ENCODE results near the gene NTRK3.
"Not testable (repeated sequence)": the region's sequence is repeated elsewhere in the genome, so short reads cannot be mapped to it uniquely, and the experiment has no call there.

Gene NTRK3

DNA sequence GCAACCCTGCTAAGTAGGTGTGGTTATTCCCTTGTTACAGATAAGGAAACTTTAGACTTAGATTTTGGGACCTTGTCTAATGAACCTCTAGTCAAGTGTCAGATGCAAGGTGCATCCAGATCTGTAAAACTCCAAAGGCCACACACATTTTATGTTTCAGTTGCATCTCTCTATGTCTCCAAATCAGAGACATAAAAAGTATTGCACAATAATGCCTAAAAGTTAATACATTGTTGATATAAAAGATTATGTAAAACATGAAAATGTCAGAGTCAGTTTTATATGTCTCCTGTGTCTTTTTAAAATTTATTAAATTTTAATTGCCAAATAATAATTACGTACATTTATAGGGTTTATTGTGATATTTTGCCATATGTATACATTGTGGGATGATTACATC lies 408.5 kb downstream of the NTRK3 start:
- TF ChIP-seq, protein P1, sequence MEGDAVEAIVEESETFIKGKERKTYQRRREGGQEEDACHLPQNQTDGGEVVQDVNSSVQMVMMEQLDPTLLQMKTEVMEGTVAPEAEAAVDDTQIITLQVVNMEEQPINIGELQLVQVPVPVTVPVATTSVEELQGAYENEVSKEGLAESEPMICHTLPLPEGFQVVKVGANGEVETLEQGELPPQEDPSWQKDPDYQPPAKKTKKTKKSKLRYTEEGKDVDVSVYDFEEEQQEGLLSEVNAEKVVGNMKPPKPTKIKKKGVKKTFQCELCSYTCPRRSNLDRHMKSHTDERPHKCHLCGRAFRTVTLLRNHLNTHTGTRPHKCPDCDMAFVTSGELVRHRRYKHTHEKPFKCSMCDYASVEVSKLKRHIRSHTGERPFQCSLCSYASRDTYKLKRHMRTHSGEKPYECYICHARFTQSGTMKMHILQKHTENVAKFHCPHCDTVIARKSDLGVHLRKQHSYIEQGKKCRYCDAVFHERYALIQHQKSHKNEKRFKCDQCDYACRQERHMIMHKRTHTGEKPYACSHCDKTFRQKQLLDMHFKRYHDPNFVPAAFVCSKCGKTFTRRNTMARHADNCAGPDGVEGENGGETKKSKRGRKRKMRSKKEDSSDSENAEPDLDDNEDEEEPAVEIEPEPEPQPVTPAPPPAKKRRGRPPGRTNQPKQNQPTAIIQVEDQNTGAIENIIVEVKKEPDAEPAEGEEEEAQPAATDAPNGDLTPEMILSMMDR (conservative IDR thresholded peaks at IDR 0.05; ENCODE audit: low read length): no peak
- DNase-seq (ENCODE audit: low read depth): no peak
- H3K4me3 ChIP-seq (ENCODE audit: low read length): no peak overlapping the region

DNA sequence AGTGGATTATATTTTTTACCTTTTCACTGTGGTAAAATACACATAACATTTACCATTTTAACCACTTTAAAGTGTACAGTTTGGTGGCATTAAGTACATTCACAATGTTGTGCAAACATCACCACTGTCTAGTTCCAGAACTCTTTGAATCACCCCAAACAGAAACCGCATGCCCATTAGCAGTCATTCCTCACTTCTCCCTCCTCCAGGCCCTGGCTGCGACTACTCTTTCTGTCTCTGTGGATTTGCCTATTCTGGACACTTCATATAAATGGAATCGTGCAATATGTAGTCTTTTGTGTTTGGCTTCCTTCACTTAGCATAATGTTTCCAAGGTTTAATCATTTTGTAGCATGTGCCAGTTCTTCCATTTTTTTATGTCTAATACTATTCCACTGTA lies 409.8 kb downstream of the NTRK3 start:
- DNase-seq (ENCODE audit: low read depth): peak; percentile 16
- no peak overlapping the region for H3K4me3 ChIP-seq (ENCODE audit: low read length)
- TF ChIP-seq, protein P1 (conservative IDR thresholded peaks at IDR 0.05; ENCODE audit: low read length): no peak

DNA sequence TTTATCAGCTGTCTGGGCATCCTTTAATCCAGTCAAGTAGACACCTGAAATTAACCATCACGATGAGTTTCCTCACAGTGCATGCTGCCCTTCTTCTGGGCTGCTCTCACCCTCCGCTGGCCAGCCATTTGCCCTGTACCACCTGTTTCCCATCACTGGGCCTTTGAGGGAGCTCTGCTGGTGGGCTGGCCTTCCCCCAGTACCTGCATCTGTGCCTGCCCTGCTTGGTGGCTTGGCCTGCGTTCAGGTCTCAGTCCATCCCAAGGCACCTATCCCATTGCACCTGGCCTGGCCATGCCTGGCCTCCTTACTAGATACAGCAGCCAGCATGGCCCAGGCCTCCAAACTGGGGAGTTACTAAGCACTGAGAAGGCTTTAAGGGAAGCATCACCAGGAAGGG lies 413.2 kb downstream of the NTRK3 start:
- DNase-seq (ENCODE audit: low read depth): no peak
- TF ChIP-seq, protein P1 (conservative IDR thresholded peaks at IDR 0.05; ENCODE audit: low read length): no peak
- no peak overlapping the region for H3K4me3 ChIP-seq (ENCODE audit: low read length)

DNA sequence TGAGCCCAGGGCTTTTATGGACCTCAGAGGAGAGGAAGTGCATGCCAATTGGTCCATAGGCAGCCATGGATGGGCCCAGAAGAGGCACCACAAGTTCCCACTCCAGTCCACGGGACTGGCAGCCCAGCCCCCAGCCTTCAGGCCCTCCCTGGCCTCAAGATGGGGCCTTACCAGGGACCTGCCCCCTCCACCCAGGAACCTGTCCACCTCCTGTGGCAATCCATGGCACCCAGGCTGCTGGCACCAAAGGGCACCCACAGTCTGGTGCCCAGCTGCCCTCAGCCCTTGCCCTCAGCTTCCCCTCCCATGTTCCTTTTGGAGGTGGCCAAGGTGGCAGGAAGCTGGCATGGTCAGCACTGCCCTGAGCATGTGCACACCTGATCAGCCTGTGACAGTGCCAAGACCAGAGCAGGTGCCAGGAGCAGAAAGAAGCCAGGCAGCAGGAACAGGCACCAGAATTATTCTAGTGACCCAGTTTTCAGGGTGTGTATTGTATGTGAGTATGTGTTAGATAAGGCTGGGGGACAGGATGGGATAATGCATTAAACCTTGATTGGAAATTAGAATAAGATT lies 415.0 kb downstream of the NTRK3 start:
- DNase-seq (ENCODE audit: low read depth): no peak
- TF ChIP-seq, protein P1 (conservative IDR thresholded peaks at IDR 0.05; ENCODE audit: low read length): no peak
- H3K4me3 ChIP-seq (ENCODE audit: low read length): no peak overlapping the region

DNA sequence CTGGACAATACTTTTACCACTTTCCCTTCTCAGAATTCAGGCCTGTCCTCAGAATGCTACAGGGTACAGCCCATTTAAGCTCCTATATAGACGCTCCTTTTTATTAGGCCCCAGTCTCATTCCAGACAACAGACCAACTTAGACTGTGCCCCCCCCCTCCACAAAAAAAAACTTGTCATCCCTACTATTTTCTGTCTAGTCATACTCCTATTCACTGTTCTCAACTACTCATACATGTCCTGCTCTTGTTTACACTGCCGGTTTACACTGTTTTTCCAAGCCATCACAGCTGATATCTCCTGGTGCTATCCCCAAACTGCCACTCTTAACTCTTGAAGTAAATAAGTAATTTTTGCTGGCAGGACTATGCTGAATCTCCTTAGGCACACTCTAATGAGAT lies 420.7 kb downstream of the NTRK3 start:
- DNase-seq (ENCODE audit: low read depth); H3K4me3 ChIP-seq (ENCODE audit: low read length): not testable (repeated sequence)

DNA sequence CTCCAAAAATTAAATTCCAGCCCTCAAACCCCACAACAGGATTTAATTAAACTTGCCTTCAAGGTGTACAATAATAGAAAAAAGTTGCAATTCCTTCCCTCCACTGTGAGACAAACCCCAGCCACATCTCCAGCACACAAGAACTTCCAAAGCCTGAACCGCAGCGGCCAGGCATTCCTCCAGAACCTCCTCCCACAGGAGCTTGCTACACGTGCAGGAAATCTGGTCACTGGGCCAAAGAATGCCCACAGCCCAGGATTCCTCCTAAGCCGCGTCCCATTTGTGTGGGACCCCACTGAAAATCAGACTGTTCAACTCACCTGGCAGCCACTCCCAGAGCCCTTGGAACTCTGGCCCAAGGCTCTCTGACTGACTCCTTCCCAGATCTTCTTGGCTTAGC lies 423.2 kb downstream of the NTRK3 start:
- not testable (repeated sequence) for H3K4me3 ChIP-seq (ENCODE audit: low read length); DNase-seq (ENCODE audit: low read depth)

DNA sequence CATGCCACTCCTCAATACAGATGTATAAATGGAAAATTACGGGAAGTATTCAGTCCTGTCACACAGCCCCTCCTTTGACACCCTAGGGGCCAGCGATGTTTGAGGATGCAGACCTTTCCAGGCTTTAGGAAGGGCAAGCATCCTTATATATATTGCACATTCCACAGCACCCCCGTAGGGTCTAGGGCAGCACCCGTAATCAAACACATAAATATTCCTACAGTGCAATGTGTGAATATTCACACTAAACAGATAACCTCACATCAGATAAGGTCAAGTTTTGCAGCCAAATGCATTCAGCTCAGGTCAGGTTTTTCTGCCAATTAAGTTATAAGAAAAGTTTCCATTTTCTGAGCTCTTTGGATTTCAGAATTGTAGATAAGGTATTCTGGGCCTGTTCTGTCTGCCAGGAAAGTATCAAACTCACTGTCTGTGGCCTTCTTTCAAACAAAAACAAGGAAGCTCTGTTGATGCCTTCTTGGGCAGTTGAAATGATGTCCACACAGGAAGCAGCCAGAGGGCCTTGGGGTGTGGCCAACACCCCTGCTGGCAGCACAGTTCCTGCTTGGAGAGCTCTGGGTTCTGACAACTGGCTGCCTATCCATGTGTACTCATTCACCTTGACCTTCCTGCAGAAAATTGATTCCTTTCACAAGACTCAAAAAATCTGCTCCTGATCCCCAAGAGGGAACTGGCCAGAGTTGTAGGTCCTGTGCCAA lies 427.0 kb downstream of the NTRK3 start:
- DNase-seq (ENCODE audit: low read depth): no peak
- TF ChIP-seq, protein P1 (conservative IDR thresholded peaks at IDR 0.05; ENCODE audit: low read length): no peak
- no peak overlapping the region for H3K4me3 ChIP-seq (ENCODE audit: low read length)

DNA sequence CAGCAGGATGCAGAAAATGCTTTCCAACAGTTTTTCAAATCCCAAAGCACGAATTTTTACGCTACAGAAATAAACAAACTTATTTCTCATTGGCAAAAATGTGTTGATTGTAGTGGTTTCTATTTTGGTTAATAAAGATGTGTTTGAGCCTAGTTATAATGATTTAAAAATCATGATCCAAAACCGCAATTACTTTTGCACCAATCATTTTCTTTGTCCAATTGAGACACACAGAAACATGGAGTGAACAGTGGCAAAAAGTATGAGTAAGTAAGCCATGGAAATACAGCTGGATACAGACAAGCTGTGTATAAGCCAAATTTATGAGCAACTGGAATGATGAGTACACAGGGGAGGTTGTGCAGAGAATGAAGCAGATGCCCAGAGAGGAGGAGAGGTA lies 427.9 kb downstream of the NTRK3 start:
- no peak overlapping the region for H3K4me3 ChIP-seq (ENCODE audit: low read length)
- no peak for DNase-seq (ENCODE audit: low read depth)
- TF ChIP-seq, protein P1 (conservative IDR thresholded peaks at IDR 0.05; ENCODE audit: low read length): no peak

All from AG10803 (cell line).